T-cell (primary cell): ENCODE results near the gene HNRNPA2B1. TPM values are rescaled to one million over a fixed set of nuclear protein-coding genes. Genes with fewer than 3 reads are reported as not detected.
A peak's percentile ranks its signal among the peaks of the same experiment; 100 is the strongest.
"Not testable (repeated sequence)": the region's sequence is repeated elsewhere in the genome, so short reads cannot be mapped to it uniquely, and the experiment has no call there.

ENCODE experiments used
- ATAC-seq, 4 experiments: fragments of 200-7000 bp in 3 of 4; fragments of 150-1000 bp in 1 of 4; cut with Tn5 transposase; replicated peaks in 1 of 4; 1 replicate in 3 of 4; 2 replicates in 1 of 4; pipeline ENCODE4 v1.10.0; 2021; ENCODE audit warnings: moderate library complexity in 3 of 4, mild to moderate bottlenecking in 2 of 4, moderate number of reproducible peaks in 1 of 4
- CTCF ChIA-PET, 2 donors: fragments of 300-600 bp; sonication (Branson Sonifier 250); formaldehyde crosslinking; loops; one replicate each; lab custom pipeline; 2022; ENCODE audit warnings: antibody characterized with exemption in 2 of 2; lab: Charles Lee
- POLR2A ChIA-PET, 2 donors: fragments of 300-600 bp; sonication (Branson Sonifier 250); formaldehyde crosslinking; loops; one replicate each; lab custom pipeline; 2022; ENCODE audit warnings: antibody characterized with exemption in 2 of 2; lab: Charles Lee
- DNase-seq, 35 experiments: peaks; one replicate each; pipeline versions ENCODE4 v3.0.0 to v3.0.0-alpha.2; 2013 to 2023
- H3K27ac ChIP-seq: one replicate; pipeline ENCODE4 v1.5.1; 2013; ENCODE audit warnings: low read length
- H3K27me3 ChIP-seq, 2 experiments: replicated peaks in 1 of 2; 1 replicate in 1 of 2; 2 replicates in 1 of 2; pipeline versions ENCODE4 v1.6.1 to v1.7.0; 2013; ENCODE audit warnings: low read length in 1 of 2, mixed read lengths in 1 of 2; ENCODE audit not compliant: control insufficient read depth in 2 of 2, insufficient read depth in 2 of 2; ENCODE audit errors: extremely low read depth in 1 of 2
- H3K36me3 ChIP-seq, 2 donors: 1 replicate in 1 of 2; 2 replicates in 1 of 2; pipeline versions ENCODE4 v1.6.1 to v1.7.0; 2013; ENCODE audit warnings: low read length in 1 of 2; ENCODE audit not compliant: control insufficient read depth in 2 of 2, insufficient read depth in 1 of 2; ENCODE audit errors: extremely low read depth in 1 of 2
- H3K4me1 ChIP-seq, 2 experiments: 1 replicate in 1 of 2; 2 replicates in 1 of 2; pipeline versions ENCODE4 v1.6.1 to v1.7.0; 2013; ENCODE audit warnings: low read length in 2 of 2, mixed read lengths in 1 of 2; ENCODE audit not compliant: insufficient read depth in 2 of 2, control insufficient read depth in 1 of 2; ENCODE audit errors: extremely low read depth in 1 of 2
- H3K4me3 ChIP-seq, 2 donors: 1 replicate in 1 of 2; 2 replicates in 1 of 2; pipeline versions ENCODE4 v1.5.1 to v1.7.0; 2013; ENCODE audit warnings: mild to moderate bottlenecking in 2 of 2, low read length in 1 of 2, moderate library complexity in 1 of 2; ENCODE audit not compliant: control insufficient read depth in 1 of 2; ENCODE audit errors: extremely low read depth in 1 of 2
- H3K9me3 ChIP-seq: 2 replicates; pipeline ENCODE4 v1.7.0; 2013
- H3K27ac Mint-ChIP-seq, 2 donors: one replicate each; pipeline ENCODE4 v1.8.0; 2020 to 2021; ENCODE audit warnings: mild to moderate bottlenecking in 2 of 2, mixed read lengths in 2 of 2
- H3K27me3 Mint-ChIP-seq, 2 donors: one replicate each; pipeline ENCODE4 v1.8.0; 2021 to 2022; ENCODE audit warnings: mixed read lengths in 2 of 2
- H3K36me3 Mint-ChIP-seq: one replicate; pipeline ENCODE4 v1.8.0; 2021; ENCODE audit warnings: mixed read lengths
- H3K4me1 Mint-ChIP-seq, 3 donors: one replicate each; pipeline ENCODE4 v1.8.0; 2020 to 2022; ENCODE audit warnings: mixed read lengths in 3 of 3, mild to moderate bottlenecking in 1 of 3
- H3K4me3 Mint-ChIP-seq, 3 donors: one replicate each; pipeline ENCODE4 v1.8.0; 2020 to 2022; ENCODE audit warnings: mild to moderate bottlenecking in 3 of 3, mixed read lengths in 3 of 3, moderate library complexity in 3 of 3
- H3K9me3 Mint-ChIP-seq, 3 donors: one replicate each; pipeline ENCODE4 v1.8.0; 2020 to 2022; ENCODE audit warnings: mixed read lengths in 3 of 3
- WGBS: methylation state at CpG from one replicate; pipeline ENCODE4 v1.1.5; 2013; ENCODE audit warnings: missing lambda C conversion rate; ENCODE audit not compliant: insufficient coverage; 5-methylcytosine and 5-hydroxymethylcytosine counted together
- total RNA-seq, 35 experiments: library from RNA in 6 of 35; stranded (reverse) in 6 of 35; fragments of 120-200 nt in 1 of 35; gene quantifications; one replicate each; pipeline versions ENCODE4 v1.2.1 to v1.2.4 and lab custom pipeline; 2013 to 2026

Gene HNRNPA2B1
- total RNA-seq, 5 donors from 2014 or later (not counting 1 experiment from before 2014, with no cell fraction given) = 388 to 478 (median 411) TPM

DNA sequence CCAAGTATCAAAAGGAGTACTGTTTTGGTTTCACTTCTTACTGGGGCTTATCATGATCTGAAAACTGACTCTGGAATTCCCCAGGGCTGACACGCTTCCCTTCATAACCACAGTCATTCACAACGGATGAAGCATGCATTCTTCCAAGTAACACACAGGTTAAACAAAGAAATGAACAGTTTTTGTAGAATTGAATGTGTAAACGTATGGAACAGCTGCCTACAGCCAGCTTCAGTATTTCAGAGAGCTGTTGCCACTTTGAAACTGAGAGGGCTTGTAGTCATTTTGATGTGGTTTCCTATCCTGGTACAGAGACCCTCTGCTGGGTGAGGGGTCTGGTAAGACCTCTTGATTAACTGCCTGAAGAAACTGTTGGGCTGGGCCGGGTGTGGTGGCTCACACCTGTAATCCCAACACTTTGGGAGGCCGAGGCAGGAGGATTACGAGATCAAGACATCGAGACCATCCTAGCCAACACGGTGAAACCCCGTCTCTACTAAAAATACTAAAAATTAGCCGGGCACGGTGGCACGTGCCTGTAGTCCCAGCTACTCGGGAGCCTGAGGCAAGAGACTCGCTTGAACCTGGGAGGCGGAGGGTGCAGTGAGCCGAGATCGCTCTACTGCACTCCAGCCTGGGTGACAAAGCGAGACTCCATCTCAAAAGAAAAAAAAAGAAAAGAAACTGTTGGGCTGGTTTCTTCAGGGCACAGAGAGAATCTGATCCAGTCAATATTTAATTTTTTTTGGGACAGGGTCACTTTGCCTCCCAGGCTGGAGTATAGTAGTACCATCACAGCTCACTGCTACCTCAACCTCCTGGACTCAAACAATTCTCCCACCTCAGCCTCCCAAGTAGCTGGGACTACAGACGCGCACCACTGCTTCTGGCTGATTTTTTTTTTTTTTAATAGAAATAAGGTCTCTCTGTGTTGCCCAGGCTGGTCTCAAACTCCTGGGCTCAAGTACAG, 43.8 kb downstream of the HNRNPA2B1 start:
- ATAC-seq (peak in 1 of 4 experiments; percentile 79), DNase-seq (peak in 30 of 35 experiments; percentile 26 to 90 (median 46))
- ChIA-PET CTCF (interaction anchor here (0.6 to 1.3 kb wide), 8 partner anchors 34 to 52 kb away, joined by 3 to 6 read pairs (median 3); partner anchors contain the start of gene CBX3 (in 1 of the 2)), POLR2A (interaction anchor here (0.6 to 2.2 kb wide), 7 partner anchors 24 to 43 kb away, joined by 3 to 8 read pairs (median 5); no protein-coding TSS in a partner anchor)
- H3K4me1 Mint-ChIP-seq = peaks cover 73 to 79% (median 73%) of the 10 kb centered on the region in 3 donors
- no peaks in the 10 kb centered on the region for H3K9me3 Mint-ChIP-seq
- H3K27ac Mint-ChIP-seq = peak overlapping the region; percentile 79 to 82
- Histone ChIP-seq H3K36me3 (no peaks in the 10 kb centered on the region), H3K9me3 (no peaks in the 10 kb centered on the region), H3K4me1 (peaks cover 14 to 54% of the 10 kb centered on the region in 2 experiments), H3K27me3 (no peaks in the 10 kb centered on the region), H3K27ac (peak overlapping the region; percentile 72), H3K4me3 (peak overlapping the region in 1 of 2 donors; percentile 17)
- peaks cover 3% of the 10 kb centered on the region for H3K36me3 Mint-ChIP-seq
- peak overlapping the region; percentile 50 to 80 (median 67) for H3K4me3 Mint-ChIP-seq
- no peaks in the 10 kb centered on the region for H3K27me3 Mint-ChIP-seq
- WGBS = 64% methylated on average over 10 of the region's 20 CpGs

- Histone ChIP-seq H3K27me3 (no peaks in the 10 kb centered on the region), H3K4me1 (peaks cover 22 to 62% of the 10 kb centered on the region in 2 experiments), H3K4me3 (peak overlapping the region in 1 of 2 donors; percentile 6), H3K36me3 (no peaks in the 10 kb centered on the region), H3K27ac (peak overlapping the region; percentile 72), H3K9me3 (no peaks in the 10 kb centered on the region)
- ATAC-seq = peak in 1 of 4 experiments; percentile 3
- Mint-ChIP-seq H3K27me3 (no peaks in the 10 kb centered on the region), H3K36me3 (peaks cover under 1% of the 10 kb centered on the region), H3K27ac (peak overlapping the region; percentile 82 to 91), H3K4me1 (peaks cover 81 to 86% (median 83%) of the 10 kb centered on the region in 3 donors), H3K4me3 (peak overlapping the region; percentile 50 to 80 (median 67)), H3K9me3 (no peaks in the 10 kb centered on the region)
- 64% methylated on average over 2 of the region's 8 CpGs for WGBS
- ChIA-PET CTCF (interaction anchor here (0.6 to 1.3 kb wide), 5 partner anchors 37 to 43 kb away, joined by 3 to 5 read pairs (median 3); no protein-coding TSS in a partner anchor), POLR2A (interaction anchor here (0.5 to 2.2 kb wide), 12 partner anchors 27 to 67 kb away, joined by 3 to 8 read pairs (median 4); no protein-coding TSS in a partner anchor)
- peak in 2 of 35 experiments; percentile 6 to 30 for DNase-seq
Measured at GRCh38 chr7:26155531-26156375, 44.8 kb downstream of the HNRNPA2B1 start.

DNA sequence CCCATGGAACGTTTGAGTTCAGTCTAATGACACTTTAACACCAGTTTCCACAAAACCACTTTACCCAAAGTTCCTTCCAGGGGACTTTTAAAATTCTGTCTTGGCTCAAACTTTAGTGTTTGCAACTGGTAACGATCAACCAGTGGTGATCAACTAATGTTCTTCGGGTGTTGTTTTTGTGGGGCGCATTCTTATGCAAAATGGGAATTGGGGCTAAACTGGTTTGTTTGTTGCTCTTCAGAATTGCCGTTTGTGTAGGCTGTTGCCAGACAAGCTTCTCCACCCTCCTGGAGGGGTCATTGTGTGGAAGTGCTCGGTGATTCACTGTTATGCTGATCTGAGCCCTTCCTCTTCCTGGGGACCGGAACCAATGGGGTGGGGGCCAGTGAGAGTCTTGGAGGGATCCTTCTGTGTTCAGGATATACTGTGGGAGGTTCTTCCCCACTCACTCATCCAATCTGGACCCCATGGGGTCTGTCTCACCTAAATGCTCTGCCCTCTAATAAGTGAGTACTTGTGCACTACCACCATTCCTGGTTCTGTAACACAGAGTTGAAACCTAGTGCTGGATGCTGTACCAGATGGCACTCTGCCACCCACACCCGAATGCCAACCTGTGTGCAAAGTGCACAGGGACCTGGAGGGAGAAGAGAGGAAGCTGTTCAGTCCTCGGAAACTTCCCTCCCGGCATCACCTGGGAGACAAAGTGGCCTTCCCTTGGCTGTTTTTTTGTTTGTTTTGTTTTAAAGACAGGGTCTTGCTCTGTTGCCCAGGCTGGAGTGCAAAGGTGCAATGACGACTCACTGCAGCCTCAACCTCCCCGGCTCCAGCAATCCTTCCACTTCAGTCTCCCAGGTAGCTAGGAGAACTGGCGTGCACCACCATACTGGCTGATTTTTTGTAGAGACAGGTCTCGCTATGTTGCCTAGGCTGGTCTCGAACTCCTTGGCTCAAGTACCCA, 46.4 kb downstream of the HNRNPA2B1 start:
- Mint-ChIP-seq H3K27me3 (no peaks in the 10 kb centered on the region), H3K27ac (peak overlapping the region; percentile 91 to 93), H3K9me3 (no peaks in the 10 kb centered on the region), H3K4me1 (peaks cover 73 to 74% (median 73%) of the 10 kb centered on the region in 3 donors), H3K4me3 (peak overlapping the region; percentile 80 to 93 (median 85)), H3K36me3 (no peaks in the 10 kb centered on the region)
- H3K4me1 ChIP-seq = peaks cover 22 to 61% of the 10 kb centered on the region in 2 experiments
- no peaks in the 10 kb centered on the region for H3K9me3 ChIP-seq
- CTCF ChIA-PET = interaction anchor here (0.5 to 0.8 kb wide), 2 partner anchors 55 to 63 kb away, joined by 3 read pairs; no protein-coding TSS in a partner anchor
- no peaks in the 10 kb centered on the region for H3K27me3 ChIP-seq
- whole genome bisulfite sequencing = 78% methylated on average over 6 of the region's 15 CpGs
- DNase-seq (peak in 1 of 35 experiments; percentile 43), ATAC-seq (no peak)
- H3K36me3 ChIP-seq = no peaks in the 10 kb centered on the region
- POLR2A ChIA-PET = interaction anchor here (0.6 to 1.1 kb wide), 4 partner anchors 34 to 41 kb away, joined by 3 to 12 read pairs (median 3); no protein-coding TSS in a partner anchor
- H3K4me3 ChIP-seq = peak overlapping the region in 1 of 2 donors; percentile 50
- peak overlapping the region; percentile 36 for H3K27ac ChIP-seq

DNA sequence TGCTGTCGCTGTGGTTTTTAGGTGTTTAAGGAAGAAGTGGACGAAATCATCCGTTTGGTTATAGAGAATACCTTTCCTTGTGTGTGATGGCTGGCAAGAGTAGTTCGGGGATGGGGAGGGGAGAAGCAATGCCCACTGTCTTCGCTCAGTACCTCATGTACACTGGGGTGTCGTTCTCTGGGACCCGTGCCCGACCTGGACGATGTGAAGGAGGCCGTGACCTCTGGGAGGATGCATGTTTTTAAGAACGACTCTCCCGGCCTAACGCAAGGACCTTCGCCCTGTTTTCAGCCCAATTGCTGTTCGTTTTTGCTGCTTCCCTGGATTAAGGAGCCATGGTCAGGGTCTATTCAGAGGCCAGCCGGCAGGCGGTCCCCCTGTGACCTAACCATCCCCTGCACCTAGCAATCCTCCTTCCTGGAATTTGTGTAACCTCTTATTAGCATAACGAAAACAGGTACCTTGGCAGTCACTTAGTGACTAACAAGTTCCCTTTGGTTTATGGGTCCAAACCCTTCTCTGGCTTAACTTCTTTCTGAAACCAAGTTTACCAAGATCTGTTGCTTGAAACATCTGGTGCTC, 47.2 kb downstream of the HNRNPA2B1 start:
- Histone ChIP-seq H3K9me3 (no peaks in the 10 kb centered on the region), H3K36me3 (no peaks in the 10 kb centered on the region), H3K4me3 (peak overlapping the region; percentile 44 to 50), H3K27ac (peak overlapping the region; percentile 36), H3K27me3 (no peaks in the 10 kb centered on the region), H3K4me1 (peaks cover 22 to 53% of the 10 kb centered on the region in 2 experiments)
- H3K27me3 Mint-ChIP-seq = no peaks in the 10 kb centered on the region
- H3K4me1 Mint-ChIP-seq = peaks cover 65 to 66% (median 65%) of the 10 kb centered on the region in 3 donors
- 17% methylated on average over 10 of the region's 18 CpGs for WGBS
- POLR2A ChIA-PET = no interaction called here
- H3K4me3 Mint-ChIP-seq = peak overlapping the region; percentile 80 to 93 (median 85)
- peak overlapping the region; percentile 91 to 93 for H3K27ac Mint-ChIP-seq
- CTCF ChIA-PET = no interaction called here
- ATAC-seq (no peak), DNase-seq (peak in 2 of 35 experiments; percentile 12 to 37)
- no peaks in the 10 kb centered on the region for H3K9me3 Mint-ChIP-seq
- H3K36me3 Mint-ChIP-seq = no peaks in the 10 kb centered on the region

GRCh38 chr7:26152782-26153240, 47.7 kb downstream of the HNRNPA2B1 start:
- H3K9me3 ChIP-seq, H3K27me3 ChIP-seq, H3K9me3 Mint-ChIP-seq, H3K36me3 Mint-ChIP-seq, H3K27me3 Mint-ChIP-seq, H3K36me3 ChIP-seq: not testable (repeated sequence)
- H3K4me1 Mint-ChIP-seq = peaks cover 60 to 61% (median 60%) of the 10 kb centered on the region in 3 donors
- peak in 21 of 35 experiments; percentile 8 to 57 (median 27) for DNase-seq
- H3K4me3 ChIP-seq = peak overlapping the region; percentile 50 to 58
- H3K27ac ChIP-seq = peak overlapping the region; percentile 36
- under 1% methylated on average over 45 of the region's 54 CpGs for WGBS
- peak overlapping the region; percentile 80 to 93 (median 85) for H3K4me3 Mint-ChIP-seq
- CTCF ChIA-PET = interaction anchor here (1.0 to 1.6 kb wide), 3 partner anchors 42 to 45 kb away, joined by 3 to 10 read pairs (median 8); no protein-coding TSS in a partner anchor
- peak overlapping the region; percentile 91 to 93 for H3K27ac Mint-ChIP-seq
- peaks cover 22 to 52% of the 10 kb centered on the region in 2 experiments for H3K4me1 ChIP-seq
- POLR2A ChIA-PET = interaction anchor here (0.9 to 1.5 kb wide), 7 partner anchors 14 to 45 kb away, joined by 3 to 12 read pairs (median 5); no protein-coding TSS in a partner anchor
- ATAC-seq = peak; percentile 27 to 49 (median 40)
